Right atrium auricular region (tissue), 2 donors: ENCODE data around the gene EPHA2. TPM values are rescaled to one million over a fixed set of nuclear protein-coding genes. Genes with fewer than 3 reads are reported as not detected.
"Not testable (repeated sequence)": the region's sequence is repeated elsewhere in the genome, so short reads cannot be mapped to it uniquely, and the experiment has no call there.

Experiments
- DNase-seq: peaks from one replicate; pipeline ENCODE4 v3.0.0-alpha.2; 2019; ENCODE audit warnings: low spot score
- H3K27ac ChIP-seq, 2 donors: fragments of 200-600 bp; sonication (generic); 1 replicate in 1 of 2; 2 replicates in 1 of 2; pipeline ENCODE4 v1.5.1; 2016 to 2019
- H3K27me3 ChIP-seq, 2 donors: fragments of 200-600 bp; sonication (generic); one replicate each; pipeline versions ENCODE4 v1.5.1 to v1.6.0; 2017 to 2019
- H3K36me3 ChIP-seq: fragments of 200-600 bp; sonication (generic); one replicate; pipeline ENCODE4 v1.5.1; 2016
- H3K4me1 ChIP-seq, 2 donors: fragments of 200-600 bp; sonication (generic); one replicate each; pipeline versions ENCODE4 v1.5.1 to v1.6.0; 2017 to 2019
- H3K4me3 ChIP-seq, 2 donors: fragments of 200-600 bp; sonication (generic); 1 replicate in 1 of 2; 2 replicates in 1 of 2; pipeline ENCODE4 v1.5.1; 2017 to 2019; ENCODE audit warnings: mild to moderate bottlenecking in 1 of 2, moderate library complexity in 1 of 2
- H3K9me3 ChIP-seq, 2 donors: fragments of 200-600 bp; sonication (generic); one replicate each; pipeline ENCODE4 v1.5.1; 2019
- total RNA-seq, 2 donors: library from RNA; depleted of rRNA; stranded (reverse); fragments of >200 nt; gene quantifications; one replicate each; pipeline ENCODE4 v1.1.0, GENCODE V29; 2016
- TF ChIP-seq, protein P1 (sequence below), 2 donors: fragments of 200-600 bp; sonication (generic); IDR thresholded peaks; one replicate each; pipeline ENCODE4 v1.5.1; 2019; ENCODE audit warnings: antibody characterized with exemption in 2 of 2

The EPHA2 gene
- total RNA-seq, 2 donors from 2014 or later = 17.5 to 43.5 TPM

DNA sequence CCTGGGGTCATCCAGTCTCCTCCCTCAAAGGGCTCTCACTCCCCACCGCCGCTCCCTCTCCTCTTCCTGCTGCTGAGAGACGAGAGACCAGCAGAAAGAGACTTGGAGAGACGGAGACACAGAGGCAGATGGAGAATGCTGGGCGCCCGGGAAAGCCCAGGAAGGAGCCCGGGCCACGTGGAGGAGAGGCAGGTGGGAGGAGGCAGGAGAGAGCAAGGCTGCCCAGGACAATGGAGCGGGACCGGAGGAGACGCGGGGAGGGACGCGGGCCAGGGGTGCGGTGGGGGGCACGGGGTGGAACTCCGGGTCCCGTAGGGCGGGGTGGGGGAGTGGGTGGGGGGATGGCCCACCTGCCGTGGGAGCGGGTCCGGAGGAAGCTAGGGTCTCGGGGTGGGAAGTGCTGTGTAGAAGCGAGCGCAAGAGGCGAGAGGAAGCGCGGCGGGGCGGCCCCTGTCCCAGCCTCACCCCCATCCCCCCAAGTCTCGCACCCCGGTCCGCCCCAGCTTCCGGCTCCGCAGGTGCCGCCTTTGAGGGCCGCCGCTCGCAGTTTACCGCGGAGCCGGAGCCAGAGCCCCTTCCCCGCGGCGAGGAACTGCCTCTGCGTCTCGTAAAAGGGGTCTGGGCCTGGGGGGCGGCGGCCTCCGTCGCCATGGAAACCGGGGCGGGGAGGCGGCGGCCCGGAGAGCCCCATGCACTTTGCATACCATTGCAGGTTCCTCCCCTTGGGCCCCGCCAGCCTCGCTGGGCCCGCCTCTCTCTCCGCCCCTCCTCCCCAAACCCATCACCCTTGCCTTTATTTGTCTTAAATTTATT lies 11.7 kb upstream of the EPHA2 start:
- DNase-seq = no peak
- TF ChIP-seq, protein P1, sequence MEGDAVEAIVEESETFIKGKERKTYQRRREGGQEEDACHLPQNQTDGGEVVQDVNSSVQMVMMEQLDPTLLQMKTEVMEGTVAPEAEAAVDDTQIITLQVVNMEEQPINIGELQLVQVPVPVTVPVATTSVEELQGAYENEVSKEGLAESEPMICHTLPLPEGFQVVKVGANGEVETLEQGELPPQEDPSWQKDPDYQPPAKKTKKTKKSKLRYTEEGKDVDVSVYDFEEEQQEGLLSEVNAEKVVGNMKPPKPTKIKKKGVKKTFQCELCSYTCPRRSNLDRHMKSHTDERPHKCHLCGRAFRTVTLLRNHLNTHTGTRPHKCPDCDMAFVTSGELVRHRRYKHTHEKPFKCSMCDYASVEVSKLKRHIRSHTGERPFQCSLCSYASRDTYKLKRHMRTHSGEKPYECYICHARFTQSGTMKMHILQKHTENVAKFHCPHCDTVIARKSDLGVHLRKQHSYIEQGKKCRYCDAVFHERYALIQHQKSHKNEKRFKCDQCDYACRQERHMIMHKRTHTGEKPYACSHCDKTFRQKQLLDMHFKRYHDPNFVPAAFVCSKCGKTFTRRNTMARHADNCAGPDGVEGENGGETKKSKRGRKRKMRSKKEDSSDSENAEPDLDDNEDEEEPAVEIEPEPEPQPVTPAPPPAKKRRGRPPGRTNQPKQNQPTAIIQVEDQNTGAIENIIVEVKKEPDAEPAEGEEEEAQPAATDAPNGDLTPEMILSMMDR (IDR thresholded peaks at IDR 0.05) = no peak
- no peaks in the 10 kb centered on the region for H3K36me3 ChIP-seq
- no peaks in the 10 kb centered on the region for H3K27me3 ChIP-seq
- H3K4me1 ChIP-seq = peaks cover 0 to 27% of the 10 kb centered on the region in 2 donors
- H3K4me3 ChIP-seq = peak overlapping the region; percentile 35 to 56
- H3K9me3 ChIP-seq = no peaks in the 10 kb centered on the region
- peak overlapping the region in 1 of 2 donors; percentile 47 for H3K27ac ChIP-seq

DNA sequence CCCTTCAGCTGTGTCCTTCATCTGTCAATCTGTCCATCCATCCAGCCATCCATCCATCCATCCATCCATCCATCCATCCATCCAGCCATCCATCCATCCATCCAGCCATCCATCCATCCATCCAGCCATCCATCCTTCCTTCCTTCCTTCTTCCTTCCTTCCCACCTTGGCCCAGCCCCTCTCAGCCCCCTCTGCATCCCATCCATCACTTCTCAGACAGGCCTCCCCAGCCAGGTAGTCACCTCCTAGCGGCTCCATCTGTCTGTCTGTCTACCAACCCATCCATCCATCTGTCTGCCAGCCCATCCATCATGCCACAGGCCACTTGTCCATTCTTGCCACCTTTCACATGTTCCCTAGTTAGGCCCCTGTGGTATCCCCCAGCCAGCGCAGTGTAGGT lies 10.2 kb upstream of the EPHA2 start:
- no peaks in the 10 kb centered on the region for H3K9me3 ChIP-seq
- no peak for DNase-seq
- TF ChIP-seq, protein P1 (IDR thresholded peaks at IDR 0.05) = no peak
- peaks cover 0 to 27% of the 10 kb centered on the region in 2 donors for H3K4me1 ChIP-seq
- H3K36me3 ChIP-seq = no peaks in the 10 kb centered on the region
- H3K4me3 ChIP-seq = no peak overlapping the region
- H3K27ac ChIP-seq = no peak overlapping the region
- no peaks in the 10 kb centered on the region for H3K27me3 ChIP-seq

DNA sequence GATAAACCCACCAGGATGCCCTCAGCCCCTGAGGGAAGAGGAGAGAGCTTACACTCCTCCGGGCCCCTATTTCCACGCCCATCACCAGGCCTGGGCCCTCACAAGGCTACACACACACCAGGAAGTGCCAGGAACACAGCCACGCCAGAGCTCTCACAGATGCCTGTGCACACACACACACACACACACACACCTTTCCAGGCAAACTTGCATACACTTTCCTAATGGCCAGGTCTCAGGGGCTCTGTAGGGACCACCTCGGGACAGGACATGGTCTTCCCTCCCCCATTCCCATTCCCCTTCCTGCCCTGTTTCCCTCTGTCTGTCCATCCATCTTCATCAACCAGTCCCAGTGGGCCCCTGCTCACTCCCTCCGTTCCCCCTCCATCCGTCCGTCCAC lies 9.7 kb upstream of the EPHA2 start:
- TF ChIP-seq, protein P1 (IDR thresholded peaks at IDR 0.05) = no peak
- Histone ChIP-seq H3K36me3 (no peaks in the 10 kb centered on the region), H3K9me3 (no peaks in the 10 kb centered on the region), H3K27ac (peak overlapping the region; percentile 60 to 62), H3K27me3 (no peaks in the 10 kb centered on the region), H3K4me3 (no peak overlapping the region), H3K4me1 (peaks cover 0 to 27% of the 10 kb centered on the region in 2 donors)
- no peak for DNase-seq

DNA sequence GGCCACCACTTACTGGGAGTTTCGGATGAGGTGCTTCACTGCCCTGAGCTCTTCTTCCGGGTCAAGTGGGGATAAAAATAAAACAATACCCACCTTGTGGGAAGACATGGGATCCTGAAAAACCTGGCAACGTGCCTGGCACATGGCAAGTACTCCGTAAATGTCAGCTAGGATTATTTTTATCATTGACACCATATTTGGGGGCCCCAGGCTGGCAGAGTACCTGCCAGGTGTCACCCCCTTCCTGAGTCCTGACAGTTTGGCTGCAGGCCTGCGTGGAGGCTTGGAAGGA lies 9.2 kb upstream of the EPHA2 start:
- DNase-seq = no peak
- Histone ChIP-seq H3K27me3 (no peaks in the 10 kb centered on the region), H3K9me3 (no peaks in the 10 kb centered on the region), H3K4me1 (peaks cover 0 to 27% of the 10 kb centered on the region in 2 donors), H3K36me3 (no peaks in the 10 kb centered on the region), H3K4me3 (no peak overlapping the region), H3K27ac (peak overlapping the region; percentile 60 to 62)
- TF ChIP-seq, protein P1 (IDR thresholded peaks at IDR 0.05) = no peak

DNA sequence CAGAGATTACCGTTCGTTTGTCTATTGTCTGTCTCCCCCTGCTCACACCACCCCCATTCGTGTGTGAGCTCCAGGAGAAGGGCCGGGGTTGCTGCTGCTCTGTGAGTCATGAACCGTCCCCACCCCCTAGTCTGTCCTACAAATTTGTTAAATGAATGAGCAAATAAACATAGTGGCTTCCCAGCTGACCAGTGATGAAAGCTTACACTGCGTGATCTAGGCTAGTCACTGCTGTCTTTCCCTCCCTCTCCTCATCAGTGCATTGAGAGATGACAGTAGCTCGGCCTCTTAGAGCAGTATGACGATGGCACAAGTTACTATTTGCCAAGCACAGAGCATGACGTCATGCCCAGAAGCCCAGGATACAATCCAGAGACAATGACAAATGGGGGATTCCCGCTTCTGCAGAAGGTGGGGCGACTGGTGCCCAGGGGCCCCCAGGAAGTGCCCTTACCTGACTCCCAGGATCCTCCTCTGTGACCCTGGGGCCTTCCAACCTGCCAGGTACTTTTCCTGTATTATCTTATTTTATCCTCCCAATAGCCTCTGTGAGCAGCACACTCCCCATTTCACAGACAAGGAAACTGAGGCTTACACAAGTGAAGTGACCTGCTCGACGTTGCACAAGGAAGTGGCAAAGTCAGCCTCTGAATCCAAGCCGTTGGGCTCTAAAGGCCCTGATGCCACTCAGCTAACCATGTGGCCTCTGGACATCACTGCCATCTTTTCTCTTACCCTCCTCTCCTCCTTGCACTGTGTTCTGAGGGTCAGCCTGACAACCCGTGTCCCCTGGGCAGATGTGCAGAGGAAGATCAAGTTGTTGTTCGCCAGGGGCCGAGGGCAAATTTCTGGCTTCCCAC lies 8.6 kb upstream of the EPHA2 start:
- peaks cover 0 to 27% of the 10 kb centered on the region in 2 donors for H3K4me1 ChIP-seq
- TF ChIP-seq, protein P1 (IDR thresholded peaks at IDR 0.05) = no peak
- H3K27me3 ChIP-seq = no peaks in the 10 kb centered on the region
- no peak for DNase-seq
- no peak overlapping the region for H3K4me3 ChIP-seq
- H3K27ac ChIP-seq = peak overlapping the region in 1 of 2 donors; percentile 62
- no peaks in the 10 kb centered on the region for H3K36me3 ChIP-seq
- H3K9me3 ChIP-seq = no peaks in the 10 kb centered on the region

DNA sequence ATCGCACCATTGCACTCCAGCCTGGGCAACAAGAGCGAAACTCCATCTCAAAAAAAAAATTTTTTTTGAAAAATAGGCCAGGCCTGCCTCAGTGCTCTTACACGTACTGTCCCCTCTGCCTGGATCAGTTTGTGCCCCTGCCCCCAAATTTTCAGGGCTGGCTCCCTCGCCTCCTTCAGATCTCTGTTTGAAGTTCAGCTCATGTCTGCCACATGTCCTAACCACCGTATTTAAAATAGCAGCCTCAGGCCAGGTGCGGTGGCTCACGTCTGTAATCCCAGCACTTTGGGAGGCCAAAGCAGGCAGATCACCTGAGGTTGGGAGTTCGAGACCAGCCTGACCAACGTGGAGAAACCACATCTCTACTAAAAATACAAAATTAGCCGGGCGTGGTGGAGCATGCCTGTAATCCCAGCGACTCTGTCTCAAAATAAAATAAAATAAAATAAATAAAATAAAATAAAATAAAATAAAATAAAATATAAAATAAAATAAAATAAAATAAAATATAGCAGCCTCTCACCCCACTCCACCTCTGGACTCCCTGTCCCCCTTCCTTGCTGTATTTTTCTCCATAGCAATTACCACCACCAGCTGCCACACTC lies 7.8 kb upstream of the EPHA2 start:
- H3K27ac ChIP-seq, H3K9me3 ChIP-seq, DNase-seq, H3K27me3 ChIP-seq, H3K4me3 ChIP-seq, H3K36me3 ChIP-seq: not testable (repeated sequence)
- peaks cover 0 to 27% of the 10 kb centered on the region in 2 donors for H3K4me1 ChIP-seq
